Spleen (tissue), 11 donors: Measurements from ENCODE around the gene CHL1. TPM values are rescaled to one million over a fixed set of nuclear protein-coding genes. Genes with fewer than 3 reads are reported as not detected.

Experiments used
- DNase-seq: peaks from one replicate; pipeline ENCODE4 v3.0.0-alpha.2; 2020
- H3K27ac ChIP-seq, 8 donors: fragments of 200-600 bp; sonication (generic) in 7 of 8; 1 replicate in 4 of 8; 2 replicates in 4 of 8; pipeline versions ENCODE4 v1.5.0 to v1.8.0; 2016 to 2021; ENCODE audit warnings: inconsistent platforms in 4 of 8, mild to moderate bottlenecking in 4 of 8, moderate library complexity in 1 of 8
- H3K27me3 ChIP-seq, 7 donors: fragments of 200-600 bp; sonication (generic) in 6 of 7; replicated peaks in 1 of 7; 1 replicate in 4 of 7; 2 replicates in 3 of 7; pipeline versions ENCODE4 v1.5.0 to v1.8.0; 2016 to 2021; ENCODE audit warnings: inconsistent platforms in 3 of 7, mild to moderate bottlenecking in 1 of 7
- H3K36me3 ChIP-seq, 6 donors: fragments of 200-600 bp; sonication (generic) in 5 of 6; 1 replicate in 4 of 6; 2 replicates in 2 of 6; pipeline versions ENCODE4 v1.5.0 to v1.8.0; 2016 to 2021; ENCODE audit warnings: inconsistent platforms in 2 of 6
- H3K4me1 ChIP-seq, 6 donors: fragments of 200-600 bp; sonication (generic) in 5 of 6; 1 replicate in 3 of 6; 2 replicates in 3 of 6; pipeline versions ENCODE4 v1.5.0 to v1.8.0; 2016 to 2021; ENCODE audit warnings: inconsistent platforms in 3 of 6
- H3K4me3 ChIP-seq, 8 donors: fragments of 200-600 bp; sonication (generic) in 7 of 8; 1 replicate in 4 of 8; 2 replicates in 4 of 8; pipeline versions ENCODE4 v1.5.0 to v1.8.0; 2016 to 2021; ENCODE audit warnings: inconsistent platforms in 4 of 8, mild to moderate bottlenecking in 4 of 8, moderate library complexity in 2 of 8
- H3K9me3 ChIP-seq, 8 donors: fragments of 200-600 bp; sonication (generic) in 7 of 8; 1 replicate in 4 of 8; 2 replicates in 4 of 8; pipeline versions ENCODE4 v1.5.0 to v1.8.0; 2016 to 2021; ENCODE audit warnings: inconsistent platforms in 4 of 8
- CTCF ChIP-seq, 11 experiments: fragments of 200-600 bp in 7 of 11; fragments of 450-650 bp in 4 of 11; sonication (generic) in 4 of 11; IDR thresholded peaks in 8 of 11; conservative IDR thresholded peaks in 3 of 11; 1 replicate in 7 of 11; 2 replicates in 4 of 11; pipeline versions ENCODE4 v1.4.0 to v1.8.0; 2016 to 2021; ENCODE audit warnings: antibody characterized with exemption in 11 of 11, inconsistent platforms in 4 of 11, mild to moderate bottlenecking in 1 of 11
- POLR2A ChIP-seq, 3 donors: fragments of 450-650 bp; IDR thresholded peaks; one replicate each; pipeline ENCODE4 v1.5.1; 2017; ENCODE audit warnings: antibody characterized with exemption in 3 of 3, mild to moderate bottlenecking in 1 of 3
- POLR2AphosphoS5 ChIP-seq, 3 donors: sonication (generic); formaldehyde crosslinking; IDR thresholded peaks; one replicate each; pipeline ENCODE4 v1.5.1; 2017; ENCODE audit warnings: antibody characterized with exemption in 3 of 3
- WGBS, 5 donors: extraction: QIAGEN DNeasy Blood & Tissue Kit in 3 of 5; methylation state at CpG; one replicate each; pipeline versions ENCODE4 v1.1.5 to v1.1.7; 2013 to 2018; 5-methylcytosine and 5-hydroxymethylcytosine counted together
- intact Hi-C: fragments of 100-400 bp; cut with DNase I; formaldehyde crosslinking; loops from one replicate; pipeline ENCODE4 v1.15.0; 2023; ENCODE audit warnings: low total_unique reads
- polyA plus RNA-seq, 3 donors: library from polyadenylated mRNA; stranded (reverse); fragments of 200-250 nt; gene quantifications; one replicate each; pipeline ENCODE4 v1.2.1, GENCODE V29; 2013
- total RNA-seq, 7 donors: library from RNA; depleted of rRNA in 3 of 7; stranded (reverse); fragments of >200 nt in 3 of 7; fragmentation: NEBNext Ultra II Directional in 4 of 7; extraction: Animal tissue kit (Norgen Biotek cat#: 25700) in 4 of 7; gene quantifications; one replicate each; pipeline versions ENCODE4 v1.1.0 to v1.2.1, GENCODE V29; 2016 to 2021
- donor health status: healthy with polysubstance abuse.
- donor health status: DM: no; HTN: no; CAD: no; lungs with moderate emphysema.
- donor health status: DM: no; HTN: no; CAD: no.
- donor health status: Bipolar disorder and iron deficiency.
- donor health status: healthy.
- donor health status: DM: no; HTN: no; CAD: no.
- donor health status: DM: yes; HTN: yes; CAD: no.

The CHL1 gene
- total and polyA plus RNA-seq, 10 donors = 3.3 to 20.6 (median 12.8) TPM

DNA sequence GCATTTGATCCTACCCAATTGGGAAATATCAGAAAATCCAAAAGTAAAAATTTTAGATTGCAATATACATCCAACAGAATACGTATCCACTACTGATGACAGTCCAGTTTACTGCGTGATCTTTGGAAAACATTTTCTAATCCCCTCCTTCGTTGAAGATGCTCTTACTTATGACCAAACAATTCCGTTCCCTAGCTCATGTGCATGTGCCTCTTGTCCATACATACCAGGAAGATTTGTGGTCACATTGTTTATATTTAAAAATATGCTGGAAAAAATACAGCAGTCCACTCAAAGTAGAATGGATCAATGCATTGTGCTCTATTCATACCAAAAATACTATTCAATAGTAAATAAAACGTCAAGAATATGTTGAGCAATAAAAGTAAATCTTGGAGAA, 135.3 kb downstream of the CHL1 start:
- intact Hi-C loops = no loop called here
- TF ChIP-seq POLR2A (IDR thresholded peaks at IDR 0.05) (no peak), POLR2AphosphoS5 (IDR thresholded peaks at IDR 0.05) (no peak), CTCF (IDR thresholded peaks at IDR 0.05 in 8 of 11, conservative IDR thresholded peaks at IDR 0.05 in 3 of 11) (no peak)
- WGBS, 5 donors = 77 to 92% (median 80%) methylated on average over 5 of the region's 5 CpGs

DNA sequence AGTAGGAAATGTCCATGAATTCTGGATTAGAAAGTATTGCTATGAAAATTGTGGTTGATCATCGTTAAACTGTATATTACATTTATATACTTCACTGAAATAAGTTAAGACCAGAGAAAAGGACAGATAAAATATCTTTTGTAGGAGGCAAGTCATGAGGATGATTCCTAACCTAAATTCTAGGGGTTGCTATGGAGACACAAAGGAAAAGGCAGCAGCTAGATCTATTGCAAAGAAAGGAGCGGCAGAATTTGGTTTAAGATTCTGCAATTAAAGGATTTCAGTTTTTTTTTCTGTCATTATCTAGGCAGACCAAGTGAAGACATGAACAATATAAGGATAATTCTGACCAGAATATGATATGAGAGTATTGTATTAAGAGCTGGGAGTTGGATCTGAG, 136.1 kb downstream of the CHL1 start:
- WGBS, 5 donors = 42 to 48% (median 43%) methylated on average over 2 of the region's 2 CpGs

More for the DNA sequence above, 135.3 kb downstream of the CHL1 start:
- Histone ChIP-seq H3K36me3 (no peaks in the 10 kb centered on the region), H3K27ac (no peak overlapping the region), H3K4me3 (no peak overlapping the region), H3K27me3 (no peaks in the 10 kb centered on the region), H3K9me3 (no peaks in the 10 kb centered on the region), H3K4me1 (no peaks in the 10 kb centered on the region)
- DNase-seq = no peak

GRCh38 chr3:335240-335639, 138.7 kb downstream of the CHL1 start:
- H3K27ac ChIP-seq = no peak overlapping the region
- intact Hi-C loops = no loop called here
- no peaks in the 10 kb centered on the region for H3K27me3 ChIP-seq
- H3K4me1 ChIP-seq = no peaks in the 10 kb centered on the region
- H3K36me3 ChIP-seq = no peaks in the 10 kb centered on the region
- DNase-seq = no peak
- no peak overlapping the region for H3K4me3 ChIP-seq
- 65 to 80% (median 69%) methylated on average over 5 of the region's 5 CpGs for WGBS, 5 donors
- TF ChIP-seq POLR2AphosphoS5 (IDR thresholded peaks at IDR 0.05) = no peak
- TF ChIP-seq POLR2A (IDR thresholded peaks at IDR 0.05) = no peak
- no peak for TF ChIP-seq CTCF (IDR thresholded peaks at IDR 0.05 in 8 of 11, conservative IDR thresholded peaks at IDR 0.05 in 3 of 11)
- no peaks in the 10 kb centered on the region for H3K9me3 ChIP-seq

More for the DNA sequence above, 136.1 kb downstream of the CHL1 start:
- Histone ChIP-seq H3K4me3 (no peak overlapping the region), H3K27me3 (no peaks in the 10 kb centered on the region), H3K36me3 (no peaks in the 10 kb centered on the region), H3K9me3 (no peaks in the 10 kb centered on the region), H3K27ac (no peak overlapping the region), H3K4me1 (no peaks in the 10 kb centered on the region)
- intact Hi-C loops = no loop called here
- DNase-seq = no peak
- TF ChIP-seq POLR2AphosphoS5 (IDR thresholded peaks at IDR 0.05) (no peak), POLR2A (IDR thresholded peaks at IDR 0.05) (no peak), CTCF (IDR thresholded peaks at IDR 0.05 in 8 of 11, conservative IDR thresholded peaks at IDR 0.05 in 3 of 11) (no peak)

DNA sequence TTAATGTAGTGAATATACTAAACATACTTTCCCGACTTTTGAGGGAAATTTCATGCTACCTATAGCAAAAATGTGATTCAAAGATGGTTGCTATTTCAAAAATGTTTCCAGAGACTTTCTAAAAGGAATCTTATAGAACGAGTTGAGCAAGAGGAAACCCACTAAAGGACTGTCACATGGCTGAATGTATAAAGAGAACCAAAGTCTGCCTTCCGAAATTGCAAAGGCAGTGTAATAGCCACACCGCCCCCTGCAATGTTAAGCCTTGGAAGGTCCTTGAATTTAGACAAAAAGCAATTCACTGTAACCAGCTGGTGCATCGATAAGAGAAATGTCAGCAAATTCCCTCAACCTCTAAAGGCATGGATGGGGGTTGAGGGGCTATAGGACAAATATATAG, 142.8 kb downstream of the CHL1 start:
- no peak for TF ChIP-seq POLR2A (IDR thresholded peaks at IDR 0.05)
- no peak for TF ChIP-seq CTCF (IDR thresholded peaks at IDR 0.05 in 8 of 11, conservative IDR thresholded peaks at IDR 0.05 in 3 of 11)
- TF ChIP-seq POLR2AphosphoS5 (IDR thresholded peaks at IDR 0.05) = no peak
- no peak overlapping the region for H3K27ac ChIP-seq
- H3K4me1 ChIP-seq = no peaks in the 10 kb centered on the region
- no peak overlapping the region for H3K4me3 ChIP-seq
- no peak for DNase-seq
- intact Hi-C loops = no loop called here
- no peaks in the 10 kb centered on the region for H3K36me3 ChIP-seq
- no peaks in the 10 kb centered on the region for H3K27me3 ChIP-seq
- 65 to 83% (median 72%) methylated on average over 5 of the region's 5 CpGs for WGBS, 5 donors
- no peaks in the 10 kb centered on the region for H3K9me3 ChIP-seq
